Pancreas (tissue), 10 donors: ENCODE results near the gene MTHFD1L. TPM values are rescaled to one million over a fixed set of nuclear protein-coding genes. Genes with fewer than 3 reads are reported as not detected.
A peak's percentile ranks its signal among the peaks of the same experiment; 100 is the strongest.

ENCODE experiments used
- ATAC-seq, 4 donors: fragments of 200-7000 bp; cut with Tn5 transposase; one replicate each; pipeline versions ENCODE4 v1.8.0 to v1.9.1; 2020; ENCODE audit warnings: mild to moderate bottlenecking in 4 of 4, moderate library complexity in 4 of 4
- DNase-seq, 6 donors: peaks; one replicate each; pipeline ENCODE4 v3.0.0-alpha.2; 2020
- FAIRE-seq: peaks from 2 replicates; lab custom pipeline; 2012; peaks lifted over from hg19 to GRCh38; lab: Jason Lieb, UNC
- H3K27ac ChIP-seq, 4 donors: fragments of 200-600 bp; sonication (generic); 1 replicate in 3 of 4; 2 replicates in 1 of 4; pipeline versions ENCODE4 v1.5.0 to v1.8.0; 2020
- H3K27me3 ChIP-seq, 4 donors: fragments of 200-600 bp; one replicate each; pipeline ENCODE4 v1.8.0; 2021
- H3K36me3 ChIP-seq, 3 donors: fragments of 200-600 bp; sonication (generic) in 1 of 3; one replicate each; pipeline versions ENCODE4 v1.5.0 to v1.8.0; 2020 to 2021
- H3K4me1 ChIP-seq, 3 donors: fragments of 200-600 bp; one replicate each; pipeline ENCODE4 v1.8.0; 2021
- H3K4me3 ChIP-seq, 4 donors: fragments of 200-600 bp; sonication (generic) in 2 of 4; one replicate each; pipeline versions ENCODE4 v1.5.0 to v1.8.0; 2020 to 2021
- H3K9me3 ChIP-seq, 4 donors: fragments of 200-600 bp; one replicate each; pipeline ENCODE4 v1.8.0; 2021
- CTCF ChIP-seq, 4 donors: fragments of 200-600 bp; sonication (generic) in 3 of 4; IDR thresholded peaks; one replicate each; pipeline versions ENCODE4 v1.5.0 to v1.8.0; 2021; ENCODE audit warnings: antibody characterized with exemption in 4 of 4
- WGBS, 2 donors: extraction: QIAGEN DNeasy Blood & Tissue Kit; methylation state at CpG; one replicate each; pipeline ENCODE4 v1.1.7; 2013; 5-methylcytosine and 5-hydroxymethylcytosine counted together
- intact Hi-C, 3 donors: fragments of 100-400 bp; cut with DNase I; formaldehyde crosslinking; loops; one replicate each; pipeline versions ENCODE4 v1.11.1 to v1.14.2; 2022
- polyA plus RNA-seq, 2 donors: library from polyadenylated mRNA; stranded (reverse); fragments of 200-250 nt; gene quantifications; one replicate each; pipeline ENCODE4 v1.2.3, GENCODE V29; 2013
- total RNA-seq, 6 donors: library from RNA; stranded (reverse); fragmentation: NEBNext Ultra II Directional in 4 of 6; extraction: Animal tissue kit (Norgen Biotek cat#: 25700) in 4 of 6; gene quantifications; one replicate each; pipeline versions ENCODE4 v1.2.1 to v1.2.4, GENCODE V29; 2021 to 2023
- donor health status: healthy with polysubstance abuse.
- donor health status: DM: no; HTN: no; CAD: no; lungs with moderate emphysema.
- donor health status: DM: no; HTN: no; CAD: no.
- donor health status: control.
- donor health status: control.
- donor health status: Bipolar disorder and iron deficiency.
- donor health status: DM: yes; HTN: yes; CAD: no.
- donor health status: DM: no; HTN: no; CAD: no.
- donor health status: DM: no; HTN: no; CAD: no.
- donor health status: DM: yes; HTN: yes; CAD: no.

The MTHFD1L gene
- total and polyA plus RNA-seq, 8 donors: 3.2 to 26.5 (median 9.0) TPM

GRCh38 chr6:151027295-151027747 lies 161.8 kb downstream of the MTHFD1L start:
- FAIRE-seq (no peak), ATAC-seq (peak; percentile 60 to 74 (median 69)), DNase-seq (peak in 1 of 6 donors; percentile 33)
- H3K27me3 ChIP-seq: no peaks in the 10 kb centered on the region
- peaks cover 9 to 24% (median 23%) of the 10 kb centered on the region in 3 donors for H3K4me1 ChIP-seq
- no peaks in the 10 kb centered on the region for H3K36me3 ChIP-seq
- H3K27ac ChIP-seq: peak overlapping the region in 3 of 4 donors; percentile 48 to 67 (median 58)
- H3K4me3 ChIP-seq: no peak overlapping the region
- H3K9me3 ChIP-seq: no peaks in the 10 kb centered on the region
- WGBS, 2 donors: 29 to 33% methylated on average over 1 of the region's 1 CpG
- no peak for TF ChIP-seq CTCF (IDR thresholded peaks at IDR 0.05)
- intact Hi-C loops: no loop called here

- ATAC-seq: peak; percentile 26 to 44 (median 32)
- FAIRE-seq: no peak
- TF ChIP-seq CTCF (IDR thresholded peaks at IDR 0.05): no peak
- Histone ChIP-seq H3K27me3 (no peaks in the 10 kb centered on the region), H3K4me3 (no peak overlapping the region), H3K36me3 (no peaks in the 10 kb centered on the region), H3K9me3 (no peaks in the 10 kb centered on the region), H3K27ac (peak overlapping the region; percentile 8 to 67 (median 53)), H3K4me1 (peaks cover 9 to 29% (median 23%) of the 10 kb centered on the region in 3 donors)
- no peak for DNase-seq
- intact Hi-C loops: no loop called here
- 95 to 96% methylated on average over 15 of the region's 15 CpGs for WGBS, 2 donors
Observed at GRCh38 chr6:151027936-151028838, 162.7 kb downstream of the MTHFD1L start.

- DNase-seq (no peak), FAIRE-seq (no peak), ATAC-seq (no peak)
- Histone ChIP-seq H3K9me3 (no peaks in the 10 kb centered on the region), H3K36me3 (no peaks in the 10 kb centered on the region), H3K4me3 (no peak overlapping the region), H3K27me3 (no peaks in the 10 kb centered on the region), H3K27ac (no peak overlapping the region), H3K4me1 (peaks cover 9 to 29% (median 23%) of the 10 kb centered on the region in 3 donors)
- WGBS, 2 donors: 89 to 92% methylated on average over 5 of the region's 5 CpGs
- no peak for TF ChIP-seq CTCF (IDR thresholded peaks at IDR 0.05)
- intact Hi-C loops: no loop called here
Observed at GRCh38 chr6:151029970-151030369, 164.5 kb downstream of the MTHFD1L start.

- intact Hi-C loops: no loop called here
- TF ChIP-seq CTCF (IDR thresholded peaks at IDR 0.05): no peak
- Histone ChIP-seq H3K4me1 (peaks cover 12 to 25% (median 24%) of the 10 kb centered on the region in 3 donors), H3K27ac (no peak overlapping the region), H3K27me3 (no peaks in the 10 kb centered on the region), H3K36me3 (no peaks in the 10 kb centered on the region), H3K9me3 (no peaks in the 10 kb centered on the region), H3K4me3 (no peak overlapping the region)
- WGBS, 2 donors: 74% methylated on average over 3 of the region's 3 CpGs
- FAIRE-seq: no peak
- no peak for ATAC-seq
- DNase-seq: no peak
Observed at GRCh38 chr6:151032034-151032433, 166.5 kb downstream of the MTHFD1L start.
